Right kidney (tissue), 1 donor: Measurements from ENCODE around the gene GAS5.
"Not testable (repeated sequence)": the region's sequence is repeated elsewhere in the genome, so short reads cannot be mapped to it uniquely, and the experiment has no call there.

ENCODE experiments used
- DNase-seq: peaks from one replicate; pipeline ENCODE4 v3.0.0-alpha.2; 2016

GAS5 gene

DNA sequence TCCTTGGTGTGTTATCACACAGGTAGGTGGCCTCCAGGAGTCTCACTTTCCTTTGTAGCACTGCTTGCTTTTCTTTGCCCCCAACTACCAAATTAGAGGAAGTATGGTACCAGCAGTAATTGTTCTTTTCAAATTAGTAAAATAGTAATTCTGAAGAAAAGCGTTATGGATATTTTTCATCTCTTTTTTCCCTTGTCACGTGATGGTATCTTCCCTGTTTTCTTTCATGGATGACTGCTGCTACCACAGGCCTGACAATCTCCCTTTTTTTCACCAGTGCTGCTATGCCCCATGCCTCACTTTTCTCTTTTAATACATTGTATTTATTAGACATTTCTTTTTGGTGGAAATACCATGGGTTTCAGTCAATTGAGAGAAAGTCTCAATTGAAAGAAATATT, 3.7 kb upstream of the GAS5 start:
- no peak for DNase-seq

DNA sequence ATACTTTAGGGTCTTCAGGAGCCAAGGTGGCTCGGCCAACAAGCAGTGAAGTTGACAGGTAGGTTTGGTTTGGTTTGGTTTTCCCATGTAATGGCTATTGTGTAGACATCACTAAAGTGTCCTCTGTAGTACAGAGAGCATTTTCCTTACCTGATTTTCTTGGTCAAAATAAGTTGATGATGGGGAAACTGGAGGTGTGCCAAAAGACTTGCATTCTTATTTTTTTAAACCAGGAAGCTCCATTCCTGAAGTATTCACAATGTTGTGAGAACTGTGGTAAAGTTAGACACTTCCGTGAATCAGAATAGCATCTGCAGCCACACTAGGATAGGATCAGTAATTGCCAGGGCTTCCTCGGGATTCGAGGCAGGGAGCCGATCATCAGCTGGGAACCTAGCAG, 3.3 kb upstream of the GAS5 start:
- no peak for DNase-seq

DNA sequence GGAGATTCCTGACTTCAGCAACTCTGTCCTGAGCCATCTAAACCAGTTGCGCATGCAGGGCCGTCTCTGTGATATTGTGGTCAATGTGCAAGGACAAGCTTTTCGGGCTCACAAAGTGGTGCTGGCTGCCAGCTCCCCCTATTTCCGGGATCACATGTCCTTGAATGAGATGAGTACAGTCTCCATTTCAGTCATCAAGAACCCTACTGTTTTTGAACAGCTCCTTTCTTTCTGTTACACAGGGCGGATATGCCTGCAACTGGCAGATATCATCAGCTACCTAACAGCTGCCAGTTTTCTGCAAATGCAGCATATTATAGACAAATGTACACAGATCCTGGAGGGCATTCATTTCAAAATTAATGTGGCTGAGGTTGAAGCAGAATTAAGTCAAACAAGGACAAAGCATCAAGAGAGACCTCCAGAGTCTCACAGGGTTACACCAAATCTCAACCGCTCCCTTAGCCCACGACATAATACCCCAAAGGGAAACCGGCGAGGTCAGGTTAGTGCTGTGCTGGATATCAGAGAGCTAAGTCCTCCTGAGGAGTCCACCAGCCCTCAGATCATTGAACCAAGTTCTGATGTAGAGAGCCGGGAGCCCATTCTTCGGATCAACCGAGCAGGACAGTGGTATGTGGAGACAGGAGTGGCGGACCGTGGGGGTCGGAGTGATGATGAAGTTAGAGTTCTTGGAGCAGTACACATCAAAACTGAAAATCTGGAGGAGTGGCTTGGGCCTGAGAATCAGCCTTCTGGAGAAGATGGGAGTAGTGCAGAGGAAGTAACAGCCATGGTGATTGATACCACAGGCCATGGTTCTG, 2.7 kb upstream of the GAS5 start:
- no peak for DNase-seq

DNA sequence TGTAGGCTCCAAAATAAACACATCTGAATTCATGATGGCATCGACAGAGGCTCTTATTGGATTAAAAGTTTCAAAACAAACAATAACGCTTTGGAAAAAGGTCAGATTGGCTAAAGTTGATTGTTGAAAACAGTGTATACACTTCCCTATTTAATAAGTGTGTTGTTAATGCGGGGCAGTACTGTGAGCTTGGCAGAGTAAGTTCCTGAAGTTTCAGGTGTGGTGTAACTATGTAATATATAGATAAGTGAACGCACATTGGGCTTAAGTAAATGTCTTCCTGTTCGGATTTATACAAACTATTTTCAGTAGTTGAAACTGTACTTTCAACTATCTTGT, 1.2 kb upstream of the GAS5 start:
- DNase-seq: no peak

DNA sequence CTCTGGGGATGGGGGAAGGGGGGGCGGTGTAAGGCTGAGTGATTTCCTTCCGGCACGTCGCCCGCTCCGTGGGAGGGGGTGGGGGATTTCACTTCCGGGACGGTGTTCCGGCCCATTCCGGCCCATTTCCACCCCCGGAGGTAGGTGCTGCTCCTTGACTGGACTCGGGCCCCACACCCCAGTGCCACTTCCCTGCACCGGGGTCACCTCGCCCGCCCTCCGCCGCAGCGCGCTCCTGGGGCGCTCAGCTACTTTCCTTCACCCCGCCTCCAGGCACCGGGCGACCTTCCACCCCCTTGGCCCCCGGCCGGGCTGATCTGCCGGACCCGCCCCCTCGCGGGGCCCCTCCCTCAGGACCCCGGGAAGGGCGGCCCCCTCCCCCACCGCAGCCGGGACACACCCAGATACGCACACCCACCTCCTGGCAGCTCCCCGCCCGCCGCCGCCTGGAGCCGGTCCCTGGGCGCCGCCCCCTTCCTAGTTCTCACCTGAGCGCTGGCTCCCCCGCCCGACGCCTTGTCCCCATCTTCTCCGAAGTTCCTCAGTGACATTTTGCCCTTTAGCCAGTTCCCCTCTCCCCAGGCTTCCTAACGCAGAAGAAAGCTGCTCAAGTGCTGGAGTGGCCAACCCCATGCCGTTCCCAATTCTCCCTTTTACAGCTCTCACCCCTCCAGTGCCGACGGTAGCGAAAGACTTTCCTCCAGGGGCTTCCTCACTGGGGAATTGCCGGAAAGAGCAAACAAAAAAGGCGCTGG, 654 bp upstream of the GAS5 start, which contains the start of gene ZBTB37:
Gene ZBTB37, plus strand, starts transcription at position 115 of the 755 bp plus-strand sequence. CDS start 1,846 bp downstream, outside the sequence.
- peak; percentile 87 for DNase-seq

DNA sequence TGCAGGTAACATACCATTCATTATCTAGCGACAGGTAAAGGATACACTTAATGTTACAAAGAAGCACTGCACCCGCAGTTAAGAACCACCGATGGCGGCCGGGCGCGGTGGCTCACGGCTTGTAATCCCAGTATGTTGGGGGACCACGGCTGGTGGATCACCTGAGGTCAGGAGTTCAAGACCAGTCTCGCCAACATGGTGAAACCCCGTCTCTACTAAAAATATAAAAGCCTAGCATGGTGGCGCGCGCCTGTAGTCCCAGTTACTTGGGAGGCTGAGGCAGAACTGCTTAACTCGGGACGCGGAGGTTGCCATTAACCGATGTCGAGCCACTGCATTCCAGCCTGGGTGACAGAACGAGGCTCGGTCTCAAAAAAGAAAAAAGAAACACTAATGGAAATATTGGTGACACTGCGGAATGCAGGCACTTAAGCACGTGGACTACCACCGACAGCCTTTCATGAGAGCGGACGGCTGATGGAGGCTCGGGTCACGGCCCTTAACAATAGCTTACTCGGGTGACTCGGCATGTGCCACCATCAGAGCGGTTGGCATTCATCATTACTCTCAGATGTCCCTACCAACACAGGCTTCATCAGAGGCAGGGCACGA, 542 bp downstream of the GAS5 start:
- DNase-seq: no peak

DNA sequence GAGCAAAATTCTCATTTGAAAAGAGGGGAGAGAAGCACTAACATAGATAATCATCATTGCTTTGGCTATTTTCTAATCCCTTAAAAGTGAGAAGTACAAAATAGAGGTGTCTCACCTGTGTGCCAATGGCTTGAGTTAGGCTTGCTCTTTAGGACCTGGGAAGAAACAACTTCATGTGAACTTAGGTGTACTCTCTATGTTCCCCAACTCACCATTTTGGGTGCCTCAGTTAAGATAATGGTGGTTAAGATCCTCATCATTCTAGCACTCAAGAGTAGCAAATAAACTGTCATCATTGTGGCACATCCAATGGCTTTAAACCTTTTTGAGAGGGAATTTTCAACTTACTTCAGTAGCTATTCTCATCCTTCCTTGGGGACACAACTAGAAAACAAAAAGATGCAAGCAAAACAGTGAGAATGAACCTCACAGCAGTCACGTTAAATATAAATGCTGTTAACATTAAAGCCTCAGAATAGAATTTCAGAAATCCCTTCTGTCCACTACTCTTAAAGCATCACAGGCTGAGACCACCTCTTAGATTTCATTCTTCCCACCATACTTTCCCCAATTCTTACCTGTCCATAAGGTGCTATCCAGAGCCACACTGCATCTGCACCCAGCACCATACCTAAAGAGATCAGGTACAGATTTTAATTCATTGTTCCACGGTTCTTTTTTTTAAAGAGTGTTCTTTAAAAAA, 1.2 kb downstream of the GAS5 start:
- DNase-seq: no peak

DNA sequence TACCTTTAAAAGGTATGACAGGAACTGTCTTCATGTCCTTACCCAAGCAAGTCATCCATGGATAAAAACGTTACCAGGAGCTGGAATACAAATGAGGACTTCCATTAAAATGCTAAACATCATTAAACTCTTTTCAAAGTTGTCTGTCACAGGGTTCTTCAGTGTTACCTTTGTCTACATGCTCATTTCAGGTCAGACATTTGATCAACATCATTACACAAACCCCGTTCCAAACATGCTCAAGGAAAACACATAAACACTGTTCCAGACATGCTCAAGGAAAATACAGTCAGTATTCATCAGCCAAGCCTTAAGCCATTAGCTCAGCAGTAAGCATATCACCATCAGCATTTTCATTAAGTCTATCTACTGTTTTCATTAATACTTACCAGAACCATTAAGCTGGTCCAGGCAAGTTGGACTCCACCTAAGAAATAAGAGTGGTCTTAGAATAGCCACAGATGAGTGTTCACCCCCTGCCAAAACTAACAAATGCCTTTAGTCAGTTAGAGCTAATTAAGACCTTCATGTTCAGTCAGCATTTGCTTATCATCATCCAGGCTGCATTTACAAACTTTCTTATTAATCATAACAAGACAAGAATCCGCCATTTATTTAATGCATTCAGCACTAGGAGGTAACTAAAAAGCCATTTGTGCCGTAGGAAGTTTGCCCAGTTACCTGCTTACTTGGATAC, 2.2 kb downstream of the GAS5 start:
- DNase-seq: no peak

DNA sequence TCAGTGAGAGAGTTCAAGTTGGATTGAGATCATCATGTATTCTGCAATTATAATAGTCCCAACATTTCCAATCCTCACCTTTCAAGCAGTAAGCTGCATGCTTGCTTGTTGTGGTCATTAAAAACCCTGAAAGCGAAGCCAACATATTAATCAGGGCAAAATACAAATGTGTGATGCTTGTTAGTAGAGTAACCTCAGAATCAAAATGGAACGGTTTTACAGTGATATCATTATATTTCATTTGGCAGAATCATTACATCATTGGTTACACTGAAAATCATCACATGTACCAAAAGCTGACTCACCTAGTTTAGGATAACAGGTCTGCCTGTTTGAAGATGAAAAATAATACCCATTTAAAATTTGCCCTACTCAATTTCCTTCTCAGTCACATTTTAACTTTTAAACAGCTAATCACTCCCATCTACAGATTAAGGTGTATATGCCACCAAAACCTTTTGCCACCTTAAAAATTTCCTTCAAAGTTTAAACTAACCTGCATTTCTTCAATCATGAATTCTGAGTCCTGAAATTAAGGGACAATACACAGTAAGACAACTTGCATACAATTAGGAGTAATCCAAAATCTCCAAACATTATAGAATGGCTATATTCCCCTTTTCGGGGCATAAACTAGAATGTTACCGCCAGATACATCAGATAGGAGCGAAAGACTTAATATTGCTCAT, 3.5 kb downstream of the GAS5 start:
- DNase-seq: no peak

DNA sequence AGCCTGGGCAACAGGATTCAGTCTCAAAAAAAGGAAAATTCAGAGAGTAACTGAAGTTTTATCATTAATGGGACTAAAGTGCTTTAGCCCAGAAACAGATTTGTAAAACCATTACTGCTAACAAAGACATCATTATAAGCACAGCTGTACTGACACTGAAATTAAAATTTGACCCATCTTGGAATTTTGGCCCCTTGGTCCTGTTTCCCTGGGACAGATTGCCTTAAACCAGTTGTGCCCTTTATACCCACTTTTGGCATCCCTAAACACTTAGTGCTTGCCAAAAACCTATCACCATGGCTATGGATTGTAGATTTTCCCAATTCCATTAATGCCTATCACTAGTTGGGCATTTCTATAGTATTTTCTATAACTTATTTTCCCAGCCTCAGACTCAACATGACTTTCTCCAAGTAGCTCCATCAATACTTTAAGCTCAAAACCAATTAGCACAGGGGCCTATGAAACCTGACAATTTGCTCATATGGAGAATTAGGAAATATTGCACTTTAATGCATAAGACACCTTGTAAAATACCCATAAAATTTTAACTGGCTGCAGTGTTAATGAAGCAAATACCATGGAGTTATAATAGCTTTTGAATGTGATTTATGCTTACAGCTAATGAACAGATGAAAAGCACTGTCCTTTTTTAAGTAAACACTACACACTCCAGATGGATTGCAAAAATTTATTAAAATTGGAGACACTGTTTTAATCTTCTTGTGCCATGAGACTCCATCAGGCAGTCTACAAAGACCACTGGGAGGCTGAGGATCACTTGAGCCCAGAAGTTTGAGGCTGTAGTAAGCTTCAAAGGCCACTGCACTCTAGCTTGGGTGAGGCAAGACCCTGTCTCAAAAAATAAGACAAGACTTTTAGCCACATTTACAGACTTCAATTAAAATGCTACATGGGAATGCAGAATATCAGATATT, 4.3 kb downstream of the GAS5 start:
- no peak for DNase-seq

DNA sequence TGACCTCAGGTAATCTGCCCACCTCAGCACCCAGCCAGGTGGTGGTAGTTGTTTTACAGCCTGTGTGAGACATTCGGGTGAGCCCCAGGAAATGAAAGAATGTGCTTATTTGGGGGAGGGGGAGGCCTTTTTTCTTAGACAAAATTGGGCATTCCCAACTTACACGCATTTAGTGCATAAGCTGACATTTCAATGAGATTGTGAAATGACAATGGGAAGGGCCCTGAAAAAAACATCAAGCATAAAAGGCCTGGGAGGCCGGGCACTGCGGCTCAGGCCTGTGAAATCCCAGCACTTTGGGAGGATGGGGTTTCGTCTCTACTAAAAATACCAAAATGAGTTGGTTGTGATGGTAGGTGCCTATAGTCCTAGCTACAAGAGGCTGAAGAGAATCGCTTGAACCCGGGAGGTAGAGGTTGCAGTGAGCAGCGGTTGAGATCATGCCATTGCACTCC, 5.0 kb downstream of the GAS5 start:
- no peak for DNase-seq

DNA sequence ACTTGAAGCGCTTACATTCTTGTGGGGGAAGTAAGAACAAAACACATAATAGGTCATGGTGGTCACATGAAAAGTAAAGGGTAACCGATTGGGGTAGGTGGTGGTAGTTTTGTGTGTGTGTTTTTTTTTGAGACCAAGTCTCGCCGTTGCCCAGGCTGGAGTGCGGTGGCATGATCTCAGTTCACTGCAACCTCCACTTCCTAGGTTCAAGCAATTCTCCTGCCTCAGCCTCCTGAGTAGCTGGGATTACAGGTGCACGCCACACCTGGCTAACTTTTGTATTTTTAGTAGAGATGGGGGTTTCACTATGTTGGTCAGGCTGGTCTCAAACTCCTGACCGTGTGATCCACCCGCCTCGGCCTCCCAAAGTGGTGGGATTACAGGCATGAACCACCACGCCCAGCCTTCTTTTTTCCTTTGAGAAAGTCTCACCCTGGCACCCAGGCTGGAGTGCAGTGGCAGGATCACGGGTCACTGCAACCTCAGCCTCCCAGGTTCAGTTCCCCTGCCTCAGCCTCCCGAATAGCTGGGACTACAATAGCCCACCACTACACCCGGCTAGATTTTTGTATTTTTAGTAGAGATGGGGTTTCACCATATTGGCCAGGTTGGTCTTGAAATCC, 5.5 kb downstream of the GAS5 start:
- not testable (repeated sequence) for DNase-seq

DNA sequence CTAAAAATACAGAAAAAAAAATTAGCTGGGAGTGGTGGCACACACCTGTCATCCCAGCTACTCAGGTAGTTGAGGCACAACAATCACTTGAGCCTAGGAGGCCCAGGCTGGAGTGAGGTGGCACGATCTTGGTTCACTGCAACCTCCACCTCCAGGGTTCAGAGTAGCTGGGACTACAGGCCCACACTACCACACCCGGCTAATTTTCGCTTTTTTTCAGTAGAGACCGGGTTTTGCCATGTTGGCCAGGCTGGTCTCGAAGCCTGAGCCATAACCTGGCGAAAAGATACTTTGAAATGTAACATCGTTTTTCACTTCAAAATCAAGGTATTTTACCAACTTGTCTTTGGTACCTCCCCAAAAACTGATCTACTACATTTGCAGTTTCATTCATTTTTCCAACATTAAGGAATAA, 6.1 kb downstream of the GAS5 start:
- no peak for DNase-seq

DNA sequence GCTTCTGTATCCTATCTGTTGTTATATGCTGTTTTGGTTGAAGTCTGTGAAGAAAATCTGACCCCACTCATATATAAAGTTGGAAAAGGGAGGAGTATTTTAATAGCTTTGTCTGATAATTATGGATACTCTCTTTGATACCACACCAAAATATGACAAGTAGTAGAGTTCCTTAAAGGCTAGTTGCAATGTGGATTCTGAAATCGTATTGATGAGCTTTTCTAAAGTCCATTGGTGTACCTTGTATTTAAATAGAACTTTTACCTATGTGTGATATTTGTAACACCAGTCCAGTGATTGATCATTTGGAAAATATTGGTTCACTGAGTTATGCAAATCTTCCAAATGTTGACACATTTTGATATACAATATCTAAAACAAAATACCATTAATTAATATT, 7.7 kb downstream of the GAS5 start:
- DNase-seq: no peak

DNA sequence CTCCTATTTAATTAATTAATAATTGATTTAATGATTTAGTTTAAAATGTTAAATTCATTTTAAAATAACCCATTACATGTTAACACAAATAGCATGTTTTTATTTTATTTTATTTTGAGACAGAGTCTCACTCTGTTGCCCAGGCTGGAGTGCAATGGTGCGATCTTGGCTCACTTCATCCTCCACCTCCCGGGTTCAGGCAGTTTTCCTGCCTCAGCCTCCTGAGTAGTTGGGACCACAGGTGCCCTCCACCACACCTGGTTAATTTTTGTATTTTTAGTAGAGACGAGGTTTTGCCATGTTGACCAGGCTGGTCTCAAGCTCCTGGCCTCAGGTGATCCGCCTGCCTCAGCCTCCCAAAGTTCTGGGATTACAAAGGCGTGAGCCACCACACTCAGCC, 8.2 kb downstream of the GAS5 start:
- not testable (repeated sequence) for DNase-seq

DNA sequence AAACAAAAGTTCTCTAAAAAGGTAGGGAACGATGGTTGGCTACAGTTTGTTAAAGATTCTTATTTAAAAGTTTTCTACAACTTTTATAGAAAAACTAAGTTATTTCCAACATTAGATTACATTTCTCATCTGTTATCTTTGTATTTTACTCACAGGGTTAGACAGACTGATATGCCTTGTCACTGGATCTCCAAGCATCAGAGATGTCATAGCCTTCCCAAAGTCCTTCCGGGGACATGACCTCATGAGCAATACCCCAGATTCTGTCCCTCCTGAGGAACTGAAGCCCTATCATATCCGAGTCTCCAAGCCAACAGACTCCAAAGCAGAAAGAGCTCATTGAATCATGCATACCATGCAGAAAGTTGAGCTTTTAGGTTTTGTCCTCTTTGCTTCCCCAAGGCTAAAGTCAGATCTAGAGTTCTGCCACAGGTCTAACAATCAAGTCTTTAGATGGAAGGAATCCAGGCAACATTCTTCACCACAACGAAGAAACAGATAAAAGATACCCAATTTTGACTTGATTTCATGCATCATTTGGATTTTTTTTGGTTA, 10.3 kb downstream of the GAS5 start:
- no peak for DNase-seq

DNA sequence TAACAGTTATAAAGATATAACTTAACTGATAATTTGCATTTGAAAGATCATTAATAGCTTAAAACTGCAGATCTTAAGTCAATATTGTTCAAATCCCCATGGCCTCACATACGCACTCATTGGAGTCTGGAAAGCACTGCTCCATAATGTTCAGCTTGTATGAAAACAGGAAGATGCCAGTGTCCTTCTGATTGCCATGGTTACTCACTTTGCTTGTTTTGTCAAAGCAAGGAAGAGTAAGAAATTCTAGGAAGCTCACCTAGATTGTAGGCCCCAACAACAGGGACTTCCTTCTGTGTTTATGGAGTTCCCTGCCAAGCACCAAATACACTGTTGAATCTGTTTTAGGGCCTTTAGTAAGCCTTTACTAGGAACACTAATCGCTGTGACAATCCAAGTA, 10.9 kb downstream of the GAS5 start:
- DNase-seq: no peak

DNA sequence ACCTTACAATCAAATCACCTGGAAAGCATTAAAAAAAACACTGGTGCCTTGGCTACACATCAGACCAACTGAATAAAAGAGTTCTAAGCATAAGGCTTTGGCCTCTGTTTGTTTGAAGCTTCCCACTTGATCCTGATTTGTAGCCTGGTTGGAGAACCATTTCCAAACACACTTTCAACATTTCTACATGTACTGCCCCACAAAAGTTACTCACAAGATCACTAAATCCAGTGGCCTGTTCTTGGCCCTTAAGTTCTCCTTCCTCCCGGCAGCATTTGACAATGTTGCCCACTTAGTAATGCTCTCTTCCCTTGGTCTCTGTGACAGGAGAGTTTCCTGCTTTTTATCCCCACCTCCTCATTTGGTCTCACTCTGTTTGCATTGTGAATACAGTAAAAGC, 11.8 kb downstream of the GAS5 start:
- no peak for DNase-seq

DNA sequence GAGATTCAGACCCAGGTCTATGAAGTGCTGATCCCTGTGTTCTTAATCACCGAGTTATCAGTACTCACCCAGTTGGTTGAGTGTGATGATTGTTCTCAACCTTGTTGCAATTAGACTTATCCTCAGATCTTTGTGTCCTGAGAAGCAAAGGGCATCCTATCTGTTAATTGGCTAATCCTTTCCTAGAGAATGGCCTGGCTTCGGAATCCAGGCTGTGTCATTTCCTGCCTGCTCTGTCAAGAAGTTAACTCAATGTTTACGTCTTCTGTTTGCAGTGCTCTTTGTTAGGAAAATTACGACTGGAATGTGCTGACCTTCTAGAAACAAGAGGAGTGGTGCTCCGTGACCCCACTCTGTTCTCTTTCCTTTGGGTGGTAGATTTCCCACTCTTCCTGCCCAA, 14.7 kb downstream of the GAS5 start:
- DNase-seq: no peak
